Measurements from ENCODE around the gene UBE2V1. TPM values are rescaled to one million over a fixed set of nuclear protein-coding genes. Genes with fewer than 3 reads are reported as not detected.
"Not testable (repeated sequence)": the region's sequence is repeated elsewhere in the genome, so short reads cannot be mapped to it uniquely, and the experiment has no call there.

Gene UBE2V1
- total and polyA plus RNA-seq, 2 of the 13 experiments (the other 11 are each of a cell fraction or from before 2014, with no cell fraction given) = 81.3 to 132 TPM

DNA sequence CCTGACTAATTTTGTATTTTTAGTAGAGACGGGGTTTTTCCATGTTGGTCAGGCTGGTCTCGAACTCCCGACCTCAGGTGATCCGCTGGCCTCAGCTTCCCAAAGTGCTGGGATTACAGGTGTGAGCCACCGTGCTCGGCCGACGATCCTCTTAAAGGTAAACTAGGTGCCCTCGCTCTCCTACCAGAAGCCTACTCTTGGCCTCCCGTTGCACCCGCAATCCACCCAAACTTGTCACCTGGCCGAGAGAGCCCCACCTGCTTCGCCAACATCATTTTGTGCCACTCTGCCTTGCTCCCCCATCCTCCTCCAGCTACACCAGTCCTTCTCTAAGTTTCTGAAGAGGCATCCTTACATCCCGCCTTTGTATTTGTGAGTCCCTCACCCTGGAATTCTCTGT is 10.4 kb downstream of the UBE2V1 start:
- ATAC-seq; H3K27ac ChIP-seq (ENCODE audit: extremely low read length, insufficient read depth, low read length); intact Hi-C loops (cut with micrococcal nuclease; ENCODE audit: unreplicated experiment); FAIRE-seq; CTCF ChIA-PET (ENCODE audit: low intra/inter-chr PET ratio, low total read pairs); BruUV-seq (replicated peaks); H3K4me3 ChIP-seq (replicated peaks in 1 of 3; ENCODE audit: insufficient read depth in 1 of 3, low read depth in 2 of 3, low read length in 3 of 3); H3K4me2 ChIP-seq (ENCODE audit: low read depth, low read length); DNase-seq (ENCODE audit: low spot score); H2AFZ ChIP-seq (ENCODE audit: low read length); H3K9me3 ChIP-seq (ENCODE audit: low read length); H3K9ac ChIP-seq (ENCODE audit: insufficient read depth, low read depth, low read length); in situ Hi-C loops (cut with HindIII; ENCODE audit: extremely low pct_ligation_motif_present, low pct_unique_long_range_greater_than_20kb); H3K27me3 ChIP-seq (ENCODE audit: control insufficient read depth in 1 of 2, insufficient read depth in 2 of 2, low read length in 2 of 2): not testable (repeated sequence)
- WGBS (ENCODE audit: low lambda C conversion rate) = 96% methylated on average over 14 of the region's 14 CpGs
- peaks cover 92% of the 10 kb centered on the region for H3K79me2 ChIP-seq (ENCODE audit: insufficient read depth, low read length)
- peaks cover 45% of the 10 kb centered on the region for H3K4me1 ChIP-seq (ENCODE audit: insufficient read depth, low read length)
- TF ChIP-seq ZBTB38 (CRISPR knock-in tag; IDR thresholded peaks at IDR 0.05) (peak; percentile 41; the same call in 1 of the 2 replicates), RBM22 (optimal IDR thresholded peaks at IDR 0.05; ENCODE audit: low read length) (peak; percentile 56)
- H4K20me1 ChIP-seq (ENCODE audit: insufficient read depth, low read length) = peaks cover 56% of the 10 kb centered on the region
- H3K36me3 ChIP-seq (replicated peaks in 1 of 2; ENCODE audit: control insufficient read depth in 1 of 2, insufficient read depth in 2 of 2, low read length in 2 of 2) = peaks cover 14 to 28% of the 10 kb centered on the region in 2 experiments
- POLR2A ChIA-PET = interaction anchor here (0.6 to 1.6 kb wide), 3 partner anchors 13 to 70 kb away, joined by 3 to 9 read pairs (median 4); no protein-coding TSS in a partner anchor

DNA sequence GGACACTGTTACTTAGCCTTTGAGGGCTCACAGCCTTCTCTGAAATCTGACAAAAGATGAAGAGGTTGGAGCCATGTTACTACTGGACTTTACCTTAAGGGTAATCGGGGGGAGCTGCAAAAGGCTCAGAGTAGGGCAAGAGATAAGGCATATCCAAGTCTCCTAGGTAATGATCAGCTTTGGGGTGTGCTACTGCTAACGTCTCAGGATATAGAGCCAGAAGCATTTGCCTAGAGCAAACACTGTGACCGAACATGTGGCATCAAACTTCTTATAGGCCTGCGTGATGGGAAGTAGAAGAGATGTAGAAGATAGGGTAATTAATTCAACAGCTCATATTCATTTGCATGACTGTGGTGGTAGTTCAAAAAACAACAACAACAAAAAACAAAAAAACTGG is 11.1 kb downstream of the UBE2V1 start:
- BruUV-seq (replicated peaks) = no TSS peak
- H3K4me1 ChIP-seq (ENCODE audit: insufficient read depth, low read length) = peaks cover 38% of the 10 kb centered on the region

More for the DNA sequence above, 11.1 kb downstream of the UBE2V1 start:
- FAIRE-seq = no peak
- in situ Hi-C loops (cut with HindIII; ENCODE audit: extremely low pct_ligation_motif_present, low pct_unique_long_range_greater_than_20kb) (no loop called here), intact Hi-C loops (cut with micrococcal nuclease; ENCODE audit: unreplicated experiment) (no loop called here)
- H3K9me3 ChIP-seq (ENCODE audit: low read length) = no peaks in the 10 kb centered on the region
- H2AFZ ChIP-seq (ENCODE audit: low read length) = no peak overlapping the region
- H3K36me3 ChIP-seq (replicated peaks in 1 of 2; ENCODE audit: control insufficient read depth in 1 of 2, insufficient read depth in 2 of 2, low read length in 2 of 2) = peaks cover 19 to 32% of the 10 kb centered on the region in 2 experiments
- CTCF ChIA-PET (ENCODE audit: low intra/inter-chr PET ratio, low total read pairs) = no interaction called here
- H3K4me2 ChIP-seq (ENCODE audit: low read depth, low read length) = no peak overlapping the region
- peaks cover 92% of the 10 kb centered on the region for H3K79me2 ChIP-seq (ENCODE audit: insufficient read depth, low read length)
- no peak overlapping the region for H3K9ac ChIP-seq (ENCODE audit: insufficient read depth, low read depth, low read length)
- POLR2A ChIA-PET = interaction anchor here (1.2 kb wide), 1 partner anchor 12 kb away, joined by 3 read pairs; no protein-coding TSS in a partner anchor
- no peak overlapping the region for H3K4me3 ChIP-seq (replicated peaks in 1 of 3; ENCODE audit: insufficient read depth in 1 of 3, low read depth in 2 of 3, low read length in 3 of 3)
- TF ChIP-seq, protein P1, sequence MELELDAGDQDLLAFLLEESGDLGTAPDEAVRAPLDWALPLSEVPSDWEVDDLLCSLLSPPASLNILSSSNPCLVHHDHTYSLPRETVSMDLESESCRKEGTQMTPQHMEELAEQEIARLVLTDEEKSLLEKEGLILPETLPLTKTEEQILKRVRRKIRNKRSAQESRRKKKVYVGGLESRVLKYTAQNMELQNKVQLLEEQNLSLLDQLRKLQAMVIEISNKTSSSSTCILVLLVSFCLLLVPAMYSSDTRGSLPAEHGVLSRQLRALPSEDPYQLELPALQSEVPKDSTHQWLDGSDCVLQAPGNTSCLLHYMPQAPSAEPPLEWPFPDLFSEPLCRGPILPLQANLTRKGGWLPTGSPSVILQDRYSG (CRISPR knock-in tag; IDR thresholded peaks at IDR 0.05) = no peak
- no peak for TF ChIP-seq ZNF816 (CRISPR knock-in tag; IDR thresholded peaks at IDR 0.05; ENCODE audit: borderline replicate concordance)
- TF ChIP-seq, protein P2, sequence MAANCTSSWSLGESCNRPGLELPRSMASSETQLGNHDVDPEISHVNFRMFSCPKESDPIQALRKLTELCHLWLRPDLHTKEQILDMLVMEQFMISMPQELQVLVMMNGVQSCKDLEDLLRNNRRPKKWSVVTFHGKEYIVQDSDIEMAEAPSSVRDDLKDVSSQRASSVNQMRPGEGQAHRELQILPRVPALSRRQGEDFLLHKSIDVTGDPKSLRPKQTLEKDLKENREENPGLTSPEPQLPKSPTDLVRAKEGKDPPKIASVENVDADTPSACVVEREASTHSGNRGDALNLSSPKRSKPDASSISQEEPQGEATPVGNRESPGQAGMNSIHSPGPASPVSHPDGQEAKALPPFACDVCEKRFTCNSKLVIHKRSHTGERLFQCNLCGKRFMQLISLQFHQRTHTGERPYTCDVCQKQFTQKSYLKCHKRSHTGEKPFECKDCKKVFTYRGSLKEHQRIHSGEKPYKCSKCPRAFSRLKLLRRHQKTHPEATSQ (CRISPR knock-in tag; IDR thresholded peaks at IDR 0.05; ENCODE audit: borderline replicate concordance) = 0 out of 2 replicates have a peak, but pooled peaks have one; percentile 28
- TF ChIP-seq MED13 (CRISPR knock-in tag; IDR thresholded peaks at IDR 0.05) = no peak
- no peak for TF ChIP-seq NR2F6 (IDR thresholded peaks at IDR 0.05)
- TF ChIP-seq NR2F6 (CRISPR knock-in tag; IDR thresholded peaks at IDR 0.05) = no peak
- no peak for TF ChIP-seq HNRNPUL1 (IDR thresholded peaks at IDR 0.05; ENCODE audit: low read depth, low read length)
- no peak for TF ChIP-seq HDAC2 (CRISPR knock-in tag; IDR thresholded peaks at IDR 0.05)
- TF ChIP-seq, protein P3, sequence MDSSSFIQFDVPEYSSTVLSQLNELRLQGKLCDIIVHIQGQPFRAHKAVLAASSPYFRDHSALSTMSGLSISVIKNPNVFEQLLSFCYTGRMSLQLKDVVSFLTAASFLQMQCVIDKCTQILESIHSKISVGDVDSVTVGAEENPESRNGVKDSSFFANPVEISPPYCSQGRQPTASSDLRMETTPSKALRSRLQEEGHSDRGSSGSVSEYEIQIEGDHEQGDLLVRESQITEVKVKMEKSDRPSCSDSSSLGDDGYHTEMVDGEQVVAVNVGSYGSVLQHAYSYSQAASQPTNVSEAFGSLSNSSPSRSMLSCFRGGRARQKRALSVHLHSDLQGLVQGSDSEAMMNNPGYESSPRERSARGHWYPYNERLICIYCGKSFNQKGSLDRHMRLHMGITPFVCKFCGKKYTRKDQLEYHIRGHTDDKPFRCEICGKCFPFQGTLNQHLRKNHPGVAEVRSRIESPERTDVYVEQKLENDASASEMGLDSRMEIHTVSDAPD (CRISPR knock-in tag; IDR thresholded peaks at IDR 0.05) = 0 out of 2 replicates have a peak, but pooled peaks have one; percentile 18
- TF ChIP-seq ZNF792 (CRISPR knock-in tag; IDR thresholded peaks at IDR 0.05) = no peak
- TF ChIP-seq ZNF256 (CRISPR knock-in tag; conservative IDR thresholded peaks at IDR 0.05) = no peak
- H3K27ac ChIP-seq (ENCODE audit: extremely low read length, insufficient read depth, low read length) = peak overlapping the region; percentile 5
- WGBS (ENCODE audit: low lambda C conversion rate) = 69% methylated on average over 4 of the region's 4 CpGs
- DNase-seq (ENCODE audit: low spot score) = no peak
- peak; percentile 40; the same call in 2 of the 3 replicates for ATAC-seq
- no peaks in the 10 kb centered on the region for H3K27me3 ChIP-seq (ENCODE audit: control insufficient read depth in 1 of 2, insufficient read depth in 2 of 2, low read length in 2 of 2)
- H4K20me1 ChIP-seq (ENCODE audit: insufficient read depth, low read length) = peaks cover 55% of the 10 kb centered on the region
